ENCODE data around the gene LOC101059915.
"Not testable (repeated sequence)": the region's sequence is repeated elsewhere in the genome, so short reads cannot be mapped to it uniquely, and the experiment has no call there.

The LOC101059915 gene

GRCh38 chrX:71669492-71669891 is 2.1 kb downstream of the LOC101059915 start:
- in situ Hi-C loops (cut with HindIII; ENCODE audit: low pct_unique_long_range_greater_than_20kb, low sequenced_read_pairs): no loop called here
- TF ChIP-seq JUND (IDR thresholded peaks at IDR 0.05; ENCODE audit: low read depth): no peak
- no peak for DNase-seq (ENCODE audit: low read depth in 1 of 2, low spot score in 1 of 2)

GRCh38 chrX:71669947-71670346 is 2.6 kb downstream of the LOC101059915 start:
- peak; percentile 12 to 25 for DNase-seq (ENCODE audit: low read depth in 1 of 2, low spot score in 1 of 2)
- in situ Hi-C loops (cut with HindIII; ENCODE audit: low pct_unique_long_range_greater_than_20kb, low sequenced_read_pairs): not testable (repeated sequence)

GRCh38 chrX:71671043-71671780 is 3.9 kb downstream of the LOC101059915 start:
- no peak for DNase-seq (ENCODE audit: low read depth in 1 of 2, low spot score in 1 of 2)
- no peak for TF ChIP-seq JUND (IDR thresholded peaks at IDR 0.05; ENCODE audit: low read depth)
- in situ Hi-C loops (cut with HindIII; ENCODE audit: low pct_unique_long_range_greater_than_20kb, low sequenced_read_pairs): no loop called here

- TF ChIP-seq JUND (IDR thresholded peaks at IDR 0.05; ENCODE audit: low read depth): no peak
- in situ Hi-C loops (cut with HindIII; ENCODE audit: low pct_unique_long_range_greater_than_20kb, low sequenced_read_pairs): no loop called here
Observed at GRCh38 chrX:71671938-71672337, 4.6 kb downstream of the LOC101059915 start.

GRCh38 chrX:71675636-71676035 is 8.3 kb downstream of the LOC101059915 start:
- DNase-seq (ENCODE audit: low read depth in 1 of 2, low spot score in 1 of 2); in situ Hi-C loops (cut with HindIII; ENCODE audit: low pct_unique_long_range_greater_than_20kb, low sequenced_read_pairs): not testable (repeated sequence)

More at GRCh38 chrX:71671938-71672337, 4.6 kb downstream of the LOC101059915 start:
- no peak for DNase-seq (ENCODE audit: low read depth in 1 of 2, low spot score in 1 of 2)

- DNase-seq (ENCODE audit: low read depth in 1 of 2, low spot score in 1 of 2); in situ Hi-C loops (cut with HindIII; ENCODE audit: low pct_unique_long_range_greater_than_20kb, low sequenced_read_pairs): not testable (repeated sequence)
Observed at GRCh38 chrX:71676068-71676795, 8.9 kb downstream of the LOC101059915 start.

GRCh38 chrX:71677195-71677594 is 9.8 kb downstream of the LOC101059915 start:
- in situ Hi-C loops (cut with HindIII; ENCODE audit: low pct_unique_long_range_greater_than_20kb, low sequenced_read_pairs); DNase-seq (ENCODE audit: low read depth in 1 of 2, low spot score in 1 of 2): not testable (repeated sequence)

- no peak for DNase-seq (ENCODE audit: low read depth in 1 of 2, low spot score in 1 of 2)
- TF ChIP-seq JUND (IDR thresholded peaks at IDR 0.05; ENCODE audit: low read depth): no peak
- in situ Hi-C loops (cut with HindIII; ENCODE audit: low pct_unique_long_range_greater_than_20kb, low sequenced_read_pairs): no loop called here
Observed at GRCh38 chrX:71679575-71680207, 12.3 kb downstream of the LOC101059915 start.

- DNase-seq (ENCODE audit: low read depth in 1 of 2, low spot score in 1 of 2); in situ Hi-C loops (cut with HindIII; ENCODE audit: low pct_unique_long_range_greater_than_20kb, low sequenced_read_pairs): not testable (repeated sequence)
Observed at GRCh38 chrX:71696641-71697465, 29.5 kb downstream of the LOC101059915 start.

- in situ Hi-C loops (cut with HindIII; ENCODE audit: low pct_unique_long_range_greater_than_20kb, low sequenced_read_pairs); DNase-seq (ENCODE audit: low read depth in 1 of 2, low spot score in 1 of 2): not testable (repeated sequence)
Observed at GRCh38 chrX:71697466-71698298, 30.3 kb downstream of the LOC101059915 start.

GRCh38 chrX:71698299-71699022 is 31.1 kb downstream of the LOC101059915 start:
- in situ Hi-C loops (cut with HindIII; ENCODE audit: low pct_unique_long_range_greater_than_20kb, low sequenced_read_pairs): not testable (repeated sequence)

GRCh38 chrX:71699023-71699344 is 31.6 kb downstream of the LOC101059915 start:
- in situ Hi-C loops (cut with HindIII; ENCODE audit: low pct_unique_long_range_greater_than_20kb, low sequenced_read_pairs); DNase-seq (ENCODE audit: low read depth in 1 of 2, low spot score in 1 of 2): not testable (repeated sequence)

More at GRCh38 chrX:71698299-71699022, 31.1 kb downstream of the LOC101059915 start:
- DNase-seq (ENCODE audit: low read depth in 1 of 2, low spot score in 1 of 2): not testable (repeated sequence)

- in situ Hi-C loops (cut with HindIII; ENCODE audit: low pct_unique_long_range_greater_than_20kb, low sequenced_read_pairs); DNase-seq (ENCODE audit: low read depth in 1 of 2, low spot score in 1 of 2): not testable (repeated sequence)
Observed at GRCh38 chrX:71702853-71703252, 35.5 kb downstream of the LOC101059915 start.

GRCh38 chrX:71714064-71714463 is 46.7 kb downstream of the LOC101059915 start:
- DNase-seq (ENCODE audit: low read depth in 1 of 2, low spot score in 1 of 2); in situ Hi-C loops (cut with HindIII; ENCODE audit: low pct_unique_long_range_greater_than_20kb, low sequenced_read_pairs): not testable (repeated sequence)

- DNase-seq (ENCODE audit: low read depth in 1 of 2, low spot score in 1 of 2); in situ Hi-C loops (cut with HindIII; ENCODE audit: low pct_unique_long_range_greater_than_20kb, low sequenced_read_pairs): not testable (repeated sequence)
Observed at GRCh38 chrX:71715551-71715950, 48.2 kb downstream of the LOC101059915 start.

- in situ Hi-C loops (cut with HindIII; ENCODE audit: low pct_unique_long_range_greater_than_20kb, low sequenced_read_pairs); DNase-seq (ENCODE audit: low read depth in 1 of 2, low spot score in 1 of 2): not testable (repeated sequence)
Observed at GRCh38 chrX:71716323-71716722, 49.0 kb downstream of the LOC101059915 start.
